ENCODE data around the gene CNKSR2. TPM values are rescaled to one million over a fixed set of nuclear protein-coding genes. Genes with fewer than 3 reads are reported as not detected.

Gene CNKSR2
- 54.7 TPM for total RNA-seq

DNA sequence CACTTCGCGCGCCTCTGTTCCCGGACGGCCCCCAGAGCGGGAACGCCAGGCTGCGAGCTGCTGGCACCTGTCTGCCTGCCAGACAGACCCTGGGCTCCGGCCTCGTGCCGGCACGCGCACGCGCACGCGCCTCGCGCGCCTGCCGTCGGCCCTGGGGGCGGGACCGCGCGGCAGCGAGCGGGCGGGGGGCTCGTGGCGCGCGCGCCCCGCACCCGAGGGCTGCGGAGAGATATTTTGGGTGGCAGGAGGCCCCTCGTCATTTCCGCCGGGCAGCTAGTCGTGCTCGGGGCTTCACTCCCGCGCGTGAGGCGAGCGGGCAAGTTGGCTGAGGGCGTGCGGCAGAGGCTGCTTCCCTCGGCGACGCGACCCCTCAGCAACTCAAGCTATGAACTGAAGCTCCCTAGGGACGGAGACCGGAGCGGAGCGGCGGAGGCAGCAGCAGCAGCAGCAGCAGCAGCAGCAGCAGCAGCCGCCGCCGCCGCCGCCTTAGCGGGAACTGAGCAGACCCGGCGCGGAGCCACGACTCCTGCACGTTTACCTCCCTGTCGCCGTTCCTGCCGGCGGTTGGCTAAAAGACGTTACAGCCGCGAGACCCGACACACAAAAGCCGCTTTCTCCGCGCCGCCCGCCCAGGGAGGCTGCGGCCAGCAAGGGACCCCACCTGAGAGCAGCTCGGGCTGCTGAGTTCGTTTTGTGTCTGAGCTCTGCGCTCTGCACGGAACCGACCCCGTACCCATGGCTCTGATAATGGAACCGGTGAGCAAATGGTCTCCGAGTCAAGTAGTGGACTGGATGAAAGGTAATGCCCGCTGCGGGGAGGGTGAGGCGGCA is at the start of gene CNKSR2:
TSS of gene CNKSR2 (plus strand) at position 256 of the 831 bp plus-strand sequence. CDS start at position 736, 480 bp downstream.

DNA sequence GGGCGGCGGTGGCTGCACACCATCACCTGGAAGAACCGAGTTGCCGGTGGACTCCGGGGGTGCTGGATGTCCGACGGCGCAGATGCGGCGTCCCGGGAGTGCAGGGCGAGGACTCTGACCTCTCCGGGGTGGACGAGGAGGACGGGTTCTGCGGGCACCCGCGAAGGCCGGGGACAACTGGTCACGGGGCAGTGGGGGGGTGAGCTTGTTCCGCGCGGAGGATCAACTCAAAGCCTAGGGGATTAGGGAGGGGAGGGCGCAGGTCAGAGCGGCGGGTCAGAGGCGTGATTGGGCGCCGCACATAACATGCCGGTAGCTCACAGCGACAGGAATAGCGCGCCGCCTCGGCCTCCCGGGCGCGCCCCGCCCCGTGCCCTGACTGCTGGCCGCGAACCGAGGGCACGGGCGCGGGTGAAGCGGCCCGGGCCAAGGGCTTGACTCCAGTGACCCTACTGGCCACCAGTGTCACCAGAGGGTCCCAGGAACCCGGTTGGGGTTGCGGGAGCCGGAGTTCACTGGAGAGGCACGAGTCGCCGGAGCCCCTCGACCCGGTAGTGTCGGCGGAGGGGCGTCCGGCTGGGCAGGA is 284.0 kb downstream of the CNKSR2 start, which contains the start of gene KLHL34:
TSS of gene KLHL34 (minus strand) at position 179 of the 586 bp plus-strand sequence. CDS start 542 bp downstream, outside the sequence.

